ENCODE results near the gene SMIM36.
"Not testable (repeated sequence)": the region's sequence is repeated elsewhere in the genome, so short reads cannot be mapped to it uniquely, and the experiment has no call there.

The SMIM36 gene

DNA sequence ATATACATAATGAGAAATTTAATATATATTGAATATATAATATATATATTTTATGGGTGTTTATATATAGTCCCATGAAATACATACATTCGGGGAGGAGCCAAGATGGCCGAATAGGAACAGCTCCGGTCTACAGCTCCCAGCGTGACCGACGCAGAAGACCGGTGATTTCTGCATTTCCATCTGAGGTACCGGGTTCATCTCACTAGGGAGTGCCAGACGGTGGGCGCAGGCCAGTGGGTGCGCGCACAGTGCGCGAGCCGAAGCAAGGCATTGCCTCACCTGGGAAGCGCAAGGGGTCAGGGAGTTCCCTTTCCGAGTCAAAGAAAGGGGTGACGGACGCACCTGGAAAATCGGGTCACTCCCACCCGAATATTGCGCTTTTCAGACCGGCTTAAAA is 9.6 kb downstream of the SMIM36 start:
- DNase-seq (ENCODE audit: low read depth): not testable (repeated sequence)

DNA sequence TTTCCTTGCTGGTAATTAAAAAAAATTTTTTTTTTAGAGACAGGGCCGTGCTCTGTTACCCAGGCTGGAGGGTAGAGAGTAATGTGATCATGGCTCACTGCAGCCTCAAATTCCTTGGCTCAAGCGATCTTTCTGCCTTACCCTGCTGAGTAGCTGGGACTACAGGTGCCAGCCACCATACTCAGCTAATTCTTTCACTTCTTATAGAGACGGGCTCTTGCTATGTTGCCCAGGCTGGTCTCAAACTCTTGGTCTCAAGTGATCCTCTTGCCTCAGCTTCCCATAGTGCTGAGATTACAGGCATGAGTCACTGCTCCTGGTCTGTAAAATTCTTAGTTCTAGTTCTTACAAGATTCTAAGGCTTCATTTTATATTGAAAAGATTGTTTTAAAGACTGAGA is 11.1 kb downstream of the SMIM36 start:
- DNase-seq (ENCODE audit: low read depth): no peak

DNA sequence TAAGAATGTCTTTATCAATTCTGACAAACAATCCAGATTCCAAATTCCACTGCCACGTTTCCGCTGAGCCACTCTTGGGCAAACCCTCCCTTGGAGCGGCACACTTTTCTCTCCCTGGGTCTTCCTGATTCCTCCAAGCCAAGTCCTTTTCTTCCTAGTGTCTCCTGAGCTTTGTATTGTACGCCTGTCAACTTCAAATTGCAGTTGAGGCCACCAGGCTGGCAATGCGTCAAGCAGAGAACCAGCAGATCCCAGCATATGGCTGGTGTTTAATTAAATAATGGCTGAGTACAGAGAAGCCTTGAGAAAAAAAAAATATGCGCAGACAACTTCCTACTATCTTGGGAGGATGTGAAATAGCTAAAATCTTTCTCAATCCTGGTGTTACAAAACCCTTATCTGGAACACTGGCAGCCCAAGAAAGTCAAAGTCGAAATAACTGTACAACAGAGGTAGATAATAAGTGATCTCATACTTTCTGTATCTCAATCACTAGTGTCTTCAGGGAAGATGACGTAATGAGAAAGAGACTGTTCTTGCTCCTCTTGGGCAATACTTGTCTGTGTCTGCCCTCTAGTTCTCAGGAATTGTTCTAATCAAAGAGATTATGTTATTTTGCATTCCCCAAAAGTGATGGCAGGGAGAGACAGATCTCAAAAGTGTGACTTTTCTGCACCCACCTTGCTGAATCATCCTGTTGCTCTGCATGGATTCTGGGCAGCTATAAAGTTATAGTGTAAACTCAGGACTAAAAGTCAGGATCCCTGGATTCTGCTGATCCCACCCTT is 15.0 kb downstream of the SMIM36 start:
- no peak for DNase-seq (ENCODE audit: low read depth)

DNA sequence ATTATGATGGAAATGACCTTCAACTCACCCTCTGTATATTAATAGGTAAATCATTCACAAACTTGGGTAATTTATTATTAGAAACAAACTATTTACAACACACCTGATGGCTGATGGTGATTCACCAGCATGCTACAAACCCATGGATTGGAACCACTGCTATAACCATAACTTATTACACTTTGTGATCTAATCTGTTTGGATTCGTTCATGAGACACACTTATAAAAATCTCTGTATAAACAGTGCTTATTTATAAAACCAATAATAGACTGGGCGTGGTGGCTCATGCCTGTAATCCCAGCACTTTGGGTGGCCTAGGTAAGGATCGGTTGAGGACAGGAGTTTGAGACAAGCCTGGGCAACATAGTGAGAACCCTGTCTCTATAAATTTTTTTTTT is 16.0 kb downstream of the SMIM36 start:
- DNase-seq (ENCODE audit: low read depth): no peak

DNA sequence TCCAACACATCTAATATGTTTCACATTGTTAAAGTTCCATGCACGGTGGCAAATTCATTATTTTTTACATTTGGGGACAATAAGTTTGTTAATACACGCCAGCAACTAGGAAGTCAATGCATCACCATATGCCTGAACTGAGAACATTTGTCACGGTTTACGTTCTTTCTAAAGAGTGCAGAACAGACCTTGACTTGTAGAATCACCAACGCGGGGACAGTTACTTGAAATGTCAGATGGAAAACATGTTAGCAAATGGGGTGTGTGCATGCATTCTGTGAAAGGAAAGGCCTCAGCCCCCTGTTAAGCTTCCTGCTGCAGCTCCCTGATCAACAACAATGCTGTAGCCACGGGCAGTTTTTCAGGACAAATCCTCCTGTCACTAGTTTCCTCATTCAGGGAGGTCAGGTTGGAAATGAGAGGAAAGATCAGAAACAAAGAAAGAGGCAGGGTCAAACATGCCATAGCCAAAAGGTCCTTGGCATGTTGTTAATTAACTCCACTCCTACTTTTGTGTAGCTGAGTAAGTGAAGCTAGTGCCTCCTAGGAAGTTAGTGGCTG is 18.4 kb downstream of the SMIM36 start:
- DNase-seq (ENCODE audit: low read depth): no peak

DNA sequence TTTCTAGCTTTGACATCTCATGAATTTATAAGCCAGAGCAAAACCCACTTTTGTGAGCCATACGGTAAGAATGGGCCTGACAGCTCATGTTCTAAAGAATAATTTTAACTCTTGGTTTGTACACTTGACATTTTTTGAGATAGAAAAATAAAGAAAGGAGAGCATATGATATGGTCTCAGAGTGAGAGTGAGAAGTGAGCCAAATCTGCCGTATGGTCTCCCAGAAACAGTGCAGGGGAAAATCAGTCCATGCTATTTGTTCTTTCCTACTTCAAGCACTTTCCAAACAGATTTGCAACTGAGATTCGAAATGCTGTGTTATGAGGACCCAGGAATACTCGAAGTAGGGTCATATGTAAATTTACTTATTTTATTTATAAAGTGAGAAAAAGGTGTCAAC is 20.9 kb downstream of the SMIM36 start:
- DNase-seq (ENCODE audit: low read depth): no peak

DNA sequence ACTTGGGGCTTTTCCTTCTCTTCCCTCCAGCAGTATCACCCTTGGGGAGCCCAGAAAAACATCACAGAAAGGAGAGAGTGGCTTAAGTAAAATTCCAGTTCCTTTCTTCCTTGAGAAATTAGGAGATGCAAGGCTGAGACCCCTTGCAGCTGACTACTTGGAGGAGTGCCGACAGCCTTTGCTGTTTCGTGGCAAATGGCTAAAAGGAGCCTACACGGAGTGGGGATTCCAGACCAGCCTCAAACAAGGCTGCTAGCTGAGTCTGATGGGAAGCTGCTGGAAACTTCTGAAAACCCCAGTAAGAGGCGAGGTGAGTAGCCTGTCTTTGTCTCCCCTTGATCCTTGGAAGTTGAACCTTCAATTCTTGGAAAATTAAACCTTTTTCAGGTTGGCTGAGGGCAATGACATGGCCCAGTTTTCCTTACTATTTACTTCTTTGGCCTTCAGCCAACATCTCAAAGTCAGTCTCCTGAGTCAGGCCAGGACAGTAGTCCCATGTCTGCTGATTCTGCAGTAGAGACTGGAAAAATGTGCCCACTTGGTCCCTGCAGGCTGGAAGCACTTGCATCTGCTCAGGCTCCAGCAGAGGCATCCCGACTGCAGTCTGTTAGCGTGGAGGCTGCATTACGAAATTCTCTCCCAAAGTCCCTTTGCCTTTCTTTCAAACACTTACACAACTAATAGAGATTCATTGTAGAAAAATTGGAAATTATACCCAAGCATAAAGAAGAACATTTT is 23.4 kb downstream of the SMIM36 start:
- no peak for DNase-seq (ENCODE audit: low read depth)

DNA sequence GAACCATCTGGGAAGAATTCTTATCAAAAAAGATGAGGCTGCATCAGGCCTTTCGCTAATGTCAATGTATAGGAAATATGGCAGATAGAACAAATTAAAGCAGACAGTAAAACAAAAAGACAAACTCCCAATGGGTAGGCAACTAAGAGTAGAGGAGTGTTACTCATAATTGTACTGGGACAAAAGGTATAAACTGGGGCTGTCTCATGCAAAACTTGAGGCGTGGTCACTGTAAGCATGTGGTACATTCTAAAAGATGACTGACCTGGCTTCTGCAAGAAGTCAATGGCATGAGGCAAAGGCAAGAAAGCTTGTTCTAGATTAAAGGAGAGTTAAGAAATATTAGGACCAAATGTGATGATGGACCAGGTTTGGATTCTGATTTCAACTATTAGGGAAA is 26.7 kb downstream of the SMIM36 start:
- no peak for DNase-seq (ENCODE audit: low read depth)

DNA sequence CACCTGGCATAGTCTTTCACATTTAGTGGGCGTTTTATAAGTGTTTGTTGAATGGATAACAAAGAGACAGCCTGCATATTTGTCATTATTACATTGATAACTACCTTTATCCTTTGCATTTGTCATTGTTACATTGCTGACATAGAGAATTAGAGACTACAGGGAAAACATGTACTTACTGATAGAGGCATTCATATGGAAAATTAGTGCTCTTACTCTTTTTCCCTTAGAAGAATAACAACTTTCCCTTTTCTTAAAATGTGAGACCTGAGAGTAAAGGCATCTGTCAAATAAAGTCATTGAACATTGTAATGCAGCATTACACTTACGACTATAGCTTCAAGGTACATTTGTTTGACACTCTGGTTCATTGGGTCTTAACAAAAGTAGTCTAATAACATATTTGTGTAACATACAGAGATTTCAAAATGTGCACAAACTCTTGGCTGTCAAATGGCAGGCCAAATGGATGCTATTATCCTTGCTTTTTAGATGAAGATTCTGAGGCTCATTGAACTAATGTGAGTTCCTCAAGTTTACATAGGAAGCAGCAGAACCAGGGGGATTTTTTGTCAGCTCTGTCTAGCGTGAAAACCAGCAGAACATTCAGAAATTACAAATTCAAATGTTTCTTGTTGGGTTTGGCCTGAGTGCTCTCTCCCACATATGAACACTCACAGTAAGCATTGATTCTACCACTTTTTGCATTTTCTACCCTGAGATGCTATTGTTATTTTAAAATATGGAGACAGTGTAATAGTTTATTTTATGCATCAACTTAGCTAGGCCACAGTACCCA is 28.5 kb downstream of the SMIM36 start:
- no peak for DNase-seq (ENCODE audit: low read depth)

DNA sequence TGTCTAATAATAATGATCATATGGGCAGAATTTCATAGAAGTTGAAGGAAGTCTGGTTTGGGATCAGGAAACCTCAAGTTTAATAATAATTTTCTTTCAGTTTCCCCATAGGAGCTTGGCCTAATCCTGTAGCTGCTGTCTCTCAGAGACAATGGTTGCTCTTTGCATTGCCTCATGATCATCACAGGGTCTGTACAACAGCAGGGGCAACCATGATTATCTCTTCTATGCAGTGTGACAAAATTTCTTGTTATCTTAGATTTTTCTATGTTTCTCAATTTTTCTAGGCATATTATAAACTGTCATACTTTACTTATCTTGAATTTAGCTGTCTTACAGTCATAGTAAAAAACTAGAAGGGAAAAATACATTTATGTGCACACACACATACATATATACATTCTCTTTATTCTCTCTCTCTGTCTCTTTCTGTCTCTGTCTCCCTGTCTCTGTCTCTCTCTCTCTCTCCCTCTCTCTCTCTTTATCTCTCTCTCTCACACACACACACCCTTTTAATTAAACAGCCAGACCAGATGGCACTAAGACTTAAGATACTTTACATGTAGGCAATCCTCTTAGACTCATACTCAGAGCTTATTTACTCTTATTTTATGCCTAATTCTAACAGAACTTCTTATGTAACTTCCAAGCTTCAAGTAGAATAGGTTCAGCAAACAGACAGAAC is 30.5 kb downstream of the SMIM36 start:
- DNase-seq (ENCODE audit: low read depth): no peak

DNA sequence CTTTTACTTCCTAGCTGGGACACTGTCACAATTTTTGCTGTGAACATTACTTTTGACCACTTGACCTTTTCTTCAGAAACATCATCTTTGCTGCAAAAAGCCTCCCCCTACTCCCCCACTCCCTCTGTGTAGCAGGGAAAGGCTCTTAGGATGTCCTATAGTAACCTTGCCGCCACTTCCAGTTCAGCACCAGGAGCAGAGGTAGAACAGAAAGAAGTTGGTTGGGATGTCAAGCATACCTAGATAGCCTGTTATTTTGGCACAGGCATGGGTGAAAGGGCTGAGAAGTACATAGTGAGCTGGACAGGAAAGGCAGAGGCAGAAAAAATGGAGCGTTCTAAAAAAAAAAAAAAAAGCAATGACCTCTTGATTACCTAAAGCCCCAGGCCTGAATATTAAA is 31.3 kb downstream of the SMIM36 start:
- DNase-seq (ENCODE audit: low read depth): no peak

DNA sequence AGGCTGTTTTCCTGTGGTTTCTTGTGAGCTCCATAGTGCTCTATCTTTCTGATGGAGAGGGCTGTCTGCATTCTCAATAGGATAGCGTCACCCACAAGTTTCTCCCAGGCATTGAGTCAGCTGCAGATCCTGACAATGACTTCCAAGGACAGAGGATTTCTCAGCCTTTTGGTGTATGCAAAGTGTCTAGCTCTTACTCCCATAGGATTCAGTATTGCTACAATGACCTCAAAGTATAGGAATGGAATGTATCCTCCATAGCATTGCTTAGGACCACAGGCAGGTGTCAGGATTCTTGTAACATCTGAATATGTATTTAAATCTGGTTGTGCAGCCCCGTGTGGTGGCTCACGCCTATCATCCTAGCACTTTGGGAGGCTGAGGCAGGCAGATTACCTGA is 32.3 kb downstream of the SMIM36 start:
- no peak for DNase-seq (ENCODE audit: low read depth)

DNA sequence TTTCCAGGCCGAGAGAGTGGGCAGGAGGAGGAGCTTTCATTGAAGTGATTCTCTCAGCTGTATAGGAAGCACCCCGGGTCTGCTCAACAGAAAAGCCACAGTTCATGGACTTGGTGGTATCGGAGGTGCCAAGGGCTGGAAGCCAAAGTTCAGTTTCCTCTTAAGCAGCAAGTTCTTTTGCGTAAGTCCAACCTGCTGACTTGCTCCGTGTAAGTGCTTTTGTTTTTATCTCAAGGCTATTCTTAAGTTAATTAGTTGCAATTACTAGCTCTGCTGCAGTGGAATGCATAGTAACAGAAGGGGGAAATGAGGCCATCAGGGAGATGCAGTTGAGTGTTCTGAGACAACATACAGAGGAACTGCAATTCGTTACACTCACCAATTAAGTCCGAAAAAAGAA is 44.6 kb downstream of the SMIM36 start:
- DNase-seq (ENCODE audit: low read depth): no peak

DNA sequence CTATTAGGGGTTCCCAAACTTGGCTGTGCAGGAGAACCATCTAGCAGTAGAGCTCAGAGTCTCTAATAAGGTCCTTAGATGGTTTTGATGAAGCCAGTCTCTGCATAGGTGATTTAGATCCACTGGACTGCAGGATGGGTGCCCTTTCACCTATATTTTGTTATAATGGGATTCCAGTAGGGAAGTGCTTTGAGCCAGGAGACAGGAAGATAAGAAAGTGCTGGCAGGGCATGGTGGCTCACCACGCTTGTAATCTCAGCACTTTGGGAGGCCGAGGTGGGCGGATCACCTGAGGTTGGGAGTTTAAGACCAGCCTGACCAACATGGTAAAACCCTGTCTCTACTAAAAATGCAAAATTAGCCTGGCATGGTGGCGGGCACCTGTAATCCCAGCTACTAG is 45.5 kb downstream of the SMIM36 start:
- not testable (repeated sequence) for DNase-seq (ENCODE audit: low read depth)

DNA sequence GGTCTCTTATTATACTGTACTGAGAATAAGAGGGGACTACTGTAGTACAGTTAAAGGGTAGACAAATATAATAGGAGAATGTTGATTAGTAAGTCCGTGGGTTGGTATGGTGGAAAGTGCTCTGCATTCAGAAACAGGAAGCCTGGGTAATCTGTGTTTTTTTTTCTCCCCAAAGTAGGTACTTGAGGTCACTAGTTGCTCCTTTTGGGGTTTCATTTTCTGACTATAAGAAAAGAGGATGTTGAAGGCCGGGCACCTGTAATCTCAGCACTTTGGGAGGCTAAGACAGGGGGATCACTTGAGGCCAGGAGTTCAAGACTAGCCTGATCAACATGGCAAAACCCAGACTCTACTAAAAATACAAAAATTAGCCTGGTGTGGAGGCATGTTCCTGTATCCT is 47.7 kb downstream of the SMIM36 start:
- no peak for DNase-seq (ENCODE audit: low read depth)

DNA sequence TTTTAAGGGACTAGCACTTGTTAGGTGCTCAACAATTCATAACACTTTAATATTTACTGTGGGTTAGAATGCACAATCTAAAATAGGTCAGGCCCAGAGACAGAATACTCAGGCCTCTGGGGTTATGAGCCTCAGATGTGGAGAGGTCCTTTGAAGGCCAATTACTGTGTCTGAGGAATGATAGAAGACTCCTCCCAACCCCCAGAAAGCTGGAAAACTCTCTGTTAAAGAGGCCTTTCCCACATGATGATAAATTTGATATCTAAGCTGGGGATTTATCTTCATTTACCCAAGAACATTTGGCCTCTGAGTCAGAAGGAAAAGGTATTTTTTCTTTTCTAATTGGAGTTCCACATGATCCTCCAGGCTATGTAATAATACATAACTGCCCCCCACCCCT is 48.5 kb downstream of the SMIM36 start:
- no peak for DNase-seq (ENCODE audit: low read depth)

DNA sequence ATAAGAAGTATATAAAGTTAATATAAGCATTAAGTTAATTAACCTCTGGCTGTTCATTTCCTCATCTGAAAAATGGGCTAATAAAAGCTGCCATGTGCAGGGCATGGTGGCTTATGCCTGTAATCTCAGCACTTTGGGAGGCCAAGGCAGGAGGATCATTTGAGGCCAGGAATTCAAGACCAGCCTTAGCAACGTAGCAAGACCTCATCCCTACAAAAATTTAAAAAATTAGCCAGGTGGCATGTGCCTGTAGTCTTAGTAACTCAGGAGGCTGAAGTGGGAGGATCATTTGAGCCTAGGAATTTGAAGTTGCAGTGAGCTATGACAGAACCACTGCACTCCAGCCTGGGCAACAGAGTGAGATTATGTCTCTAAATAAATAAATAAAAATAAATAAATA is 49.0 kb downstream of the SMIM36 start:
- no peak for DNase-seq (ENCODE audit: low read depth)

DNA sequence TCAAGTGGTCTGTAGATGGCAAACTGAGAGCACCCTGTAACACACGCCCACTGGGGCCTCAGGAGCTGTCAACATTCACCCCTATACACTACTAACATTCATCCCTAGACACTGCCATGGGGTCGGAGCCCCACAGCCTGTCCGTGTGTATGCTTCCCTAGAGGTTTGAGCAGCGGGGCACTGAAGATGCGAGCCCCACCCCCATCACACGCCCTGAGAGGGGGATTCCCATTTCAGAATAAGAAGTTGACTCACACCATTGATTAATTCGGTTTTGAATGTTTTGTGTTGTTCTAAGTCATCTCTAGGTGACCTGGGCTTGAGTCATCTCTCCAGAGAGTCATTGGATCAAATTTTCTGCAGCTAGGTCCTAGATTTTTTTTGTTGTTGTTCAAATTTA is 52.3 kb downstream of the SMIM36 start:
- DNase-seq (ENCODE audit: low read depth): no peak

DNA sequence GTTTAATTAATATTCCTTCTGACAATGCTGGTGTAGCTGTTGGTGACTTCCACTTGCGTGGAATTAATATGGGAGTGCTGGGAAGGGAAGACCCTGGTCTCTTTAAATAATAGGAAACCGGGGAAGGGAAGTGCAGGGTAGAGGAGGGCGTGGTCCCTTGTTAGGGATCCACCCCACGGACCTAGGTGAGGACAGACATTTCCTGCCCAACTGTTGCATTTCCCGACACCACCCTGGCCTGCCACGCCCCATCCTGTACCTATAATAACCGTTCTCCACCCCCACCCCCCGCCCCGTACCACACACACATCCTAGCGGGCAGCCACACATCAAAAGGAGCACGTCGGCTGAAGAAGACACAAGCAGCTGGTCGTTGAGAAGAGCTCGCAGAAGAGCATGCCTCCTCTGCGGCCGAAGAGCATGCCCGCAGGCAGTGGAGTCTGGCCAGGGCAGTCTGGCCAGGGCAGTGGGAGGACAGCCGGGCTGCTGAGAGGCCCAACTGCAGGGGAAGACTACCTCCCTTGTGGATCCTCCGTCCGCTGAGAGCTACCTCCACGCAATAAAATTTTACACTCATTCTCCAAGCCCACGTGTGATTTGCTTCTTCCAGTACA is 52.9 kb downstream of the SMIM36 start:
- DNase-seq (ENCODE audit: low read depth): no peak

DNA sequence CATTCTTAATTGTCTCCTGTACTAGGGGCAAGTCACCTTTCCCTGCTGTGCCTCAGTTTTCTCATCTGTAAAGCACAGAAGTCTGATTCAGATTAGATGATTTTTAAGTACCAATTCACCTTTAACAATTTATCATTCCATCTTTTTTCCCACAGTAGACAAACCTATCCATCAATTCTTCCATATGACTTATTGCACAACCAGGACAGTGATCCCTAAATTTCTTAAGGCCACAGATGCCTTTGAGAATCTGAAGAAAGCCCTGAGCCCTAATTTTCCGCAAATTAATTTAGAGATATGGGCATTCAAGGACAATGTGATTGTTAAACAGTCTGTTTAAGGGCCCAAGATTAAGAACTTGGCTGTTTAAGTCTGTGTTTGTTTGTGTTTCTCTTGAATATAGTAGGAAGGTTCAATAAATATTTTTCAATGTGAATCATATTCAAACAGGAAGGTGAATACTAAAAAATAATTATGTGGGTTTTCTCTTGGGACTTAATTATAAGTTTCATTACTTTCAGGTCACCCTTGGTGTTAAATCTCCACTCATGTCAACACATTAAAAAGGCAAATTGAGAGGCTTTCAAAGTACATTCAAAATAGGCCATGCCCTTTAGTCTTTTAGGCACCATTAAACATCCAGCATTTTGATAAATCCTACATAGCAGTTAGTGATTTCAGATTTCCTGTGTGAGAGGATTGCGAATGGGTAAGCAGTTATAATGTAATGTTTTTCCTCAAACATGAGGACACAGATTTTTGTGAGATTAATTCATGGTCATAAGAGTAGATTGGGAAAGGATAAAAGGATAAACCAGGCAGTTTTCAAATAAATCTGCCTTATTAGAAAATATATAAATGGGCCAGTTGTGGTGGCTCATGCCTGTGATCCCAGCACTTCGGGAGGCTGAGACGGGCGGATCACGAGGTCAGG is 54.7 kb downstream of the SMIM36 start:
- no peak for DNase-seq (ENCODE audit: low read depth)

Data from stimulated activated CD8-positive, alpha-beta memory T cell treated with anti-CD3 and anti-CD28 coated beads, Interleukin-12 subunit alpha, Interleukin-12 subunit beta, amount 100 ng/mL, for 1 hour (primary cell).